PC-3 (cell line): ENCODE results near the gene RAD23A.

Source experiments
- EZH2phosphoT487 ChIP-seq: fragments of 300-600 bp; sonication (generic); IDR thresholded peaks from 2 replicates; pipeline ENCODE4 v1.6.1; 2018; ENCODE audit warnings: mild to moderate bottlenecking, antibody characterized with exemption, low read length, borderline replicate concordance
- TF ChIP-seq, protein P1 (sequence below): fragments of 300-600 bp; sonication (generic); conservative IDR thresholded peaks from 2 replicates; pipeline ENCODE4 v1.5.1; 2017; ENCODE audit warnings: antibody characterized with exemption, low read depth, mild to moderate bottlenecking, low read length

GRCh38 chr19:12970070-12970820 lies 24.6 kb downstream of the RAD23A start:
- TF ChIP-seq, protein P1, sequence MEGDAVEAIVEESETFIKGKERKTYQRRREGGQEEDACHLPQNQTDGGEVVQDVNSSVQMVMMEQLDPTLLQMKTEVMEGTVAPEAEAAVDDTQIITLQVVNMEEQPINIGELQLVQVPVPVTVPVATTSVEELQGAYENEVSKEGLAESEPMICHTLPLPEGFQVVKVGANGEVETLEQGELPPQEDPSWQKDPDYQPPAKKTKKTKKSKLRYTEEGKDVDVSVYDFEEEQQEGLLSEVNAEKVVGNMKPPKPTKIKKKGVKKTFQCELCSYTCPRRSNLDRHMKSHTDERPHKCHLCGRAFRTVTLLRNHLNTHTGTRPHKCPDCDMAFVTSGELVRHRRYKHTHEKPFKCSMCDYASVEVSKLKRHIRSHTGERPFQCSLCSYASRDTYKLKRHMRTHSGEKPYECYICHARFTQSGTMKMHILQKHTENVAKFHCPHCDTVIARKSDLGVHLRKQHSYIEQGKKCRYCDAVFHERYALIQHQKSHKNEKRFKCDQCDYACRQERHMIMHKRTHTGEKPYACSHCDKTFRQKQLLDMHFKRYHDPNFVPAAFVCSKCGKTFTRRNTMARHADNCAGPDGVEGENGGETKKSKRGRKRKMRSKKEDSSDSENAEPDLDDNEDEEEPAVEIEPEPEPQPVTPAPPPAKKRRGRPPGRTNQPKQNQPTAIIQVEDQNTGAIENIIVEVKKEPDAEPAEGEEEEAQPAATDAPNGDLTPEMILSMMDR: no peak
- no peak for TF ChIP-seq EZH2phosphoT487
